ENCODE results near the gene MCF2L. TPM values are rescaled to one million over a fixed set of nuclear protein-coding genes. Genes with fewer than 3 reads are reported as not detected.

The MCF2L gene
- total and polyA plus RNA-seq, 4 donors: 21.0 to 78.7 (median 35.9) TPM

DNA sequence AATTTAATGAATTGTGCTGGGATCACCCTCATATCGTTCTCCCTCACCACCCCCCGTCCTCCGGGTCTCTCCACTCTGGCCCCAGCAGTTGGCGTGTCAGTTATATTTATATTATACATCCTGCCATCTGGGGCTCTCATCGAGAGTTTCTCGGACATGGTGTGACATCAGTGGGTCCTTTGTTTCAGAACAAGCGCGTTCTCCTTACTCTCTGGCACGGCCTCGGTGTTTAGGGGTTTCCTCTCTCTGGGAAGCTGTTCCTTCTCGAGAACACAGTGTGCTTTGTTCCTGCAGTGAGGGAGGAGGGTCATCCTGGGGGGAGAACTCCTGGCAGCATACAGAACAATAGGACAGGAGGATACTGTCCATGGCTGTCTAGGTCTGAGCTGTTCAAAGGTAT is 9.8 kb upstream of the MCF2L start:
- 39 to 72% methylated on average over 11 of the region's 11 CpGs for WGBS, 2 donors
- peaks cover 0 to 17% (median 9%) of the 10 kb centered on the region in 5 donors for H3K4me1 ChIP-seq (ENCODE audit: control insufficient read depth in 5 of 5, insufficient read depth in 5 of 5, low read length in 5 of 5)
- no peak overlapping the region for H3K4me3 ChIP-seq
- ATAC-seq (ENCODE audit: insufficient read depth, low FRiP score): no peak
- H3K36me3 ChIP-seq (ENCODE audit: control insufficient read depth in 4 of 4, insufficient read depth in 4 of 4, low read length in 4 of 4): no peaks in the 10 kb centered on the region
- H3K27ac ChIP-seq (ENCODE audit: low read depth in 1 of 2, low read length in 1 of 2): peak overlapping the region in 1 of 2 donors; percentile 87
- peak; percentile 53 to 78 (median 74) for DNase-seq
- peak overlapping the region in 1 of 2 donors; percentile 25 for H3K9ac ChIP-seq (ENCODE audit: insufficient read depth in 1 of 2, low read length in 2 of 2)
- no peaks in the 10 kb centered on the region for H3K27me3 ChIP-seq (ENCODE audit: control insufficient read depth in 3 of 3, insufficient read depth in 3 of 3, low read length in 2 of 3)
- TF ChIP-seq, protein P1, sequence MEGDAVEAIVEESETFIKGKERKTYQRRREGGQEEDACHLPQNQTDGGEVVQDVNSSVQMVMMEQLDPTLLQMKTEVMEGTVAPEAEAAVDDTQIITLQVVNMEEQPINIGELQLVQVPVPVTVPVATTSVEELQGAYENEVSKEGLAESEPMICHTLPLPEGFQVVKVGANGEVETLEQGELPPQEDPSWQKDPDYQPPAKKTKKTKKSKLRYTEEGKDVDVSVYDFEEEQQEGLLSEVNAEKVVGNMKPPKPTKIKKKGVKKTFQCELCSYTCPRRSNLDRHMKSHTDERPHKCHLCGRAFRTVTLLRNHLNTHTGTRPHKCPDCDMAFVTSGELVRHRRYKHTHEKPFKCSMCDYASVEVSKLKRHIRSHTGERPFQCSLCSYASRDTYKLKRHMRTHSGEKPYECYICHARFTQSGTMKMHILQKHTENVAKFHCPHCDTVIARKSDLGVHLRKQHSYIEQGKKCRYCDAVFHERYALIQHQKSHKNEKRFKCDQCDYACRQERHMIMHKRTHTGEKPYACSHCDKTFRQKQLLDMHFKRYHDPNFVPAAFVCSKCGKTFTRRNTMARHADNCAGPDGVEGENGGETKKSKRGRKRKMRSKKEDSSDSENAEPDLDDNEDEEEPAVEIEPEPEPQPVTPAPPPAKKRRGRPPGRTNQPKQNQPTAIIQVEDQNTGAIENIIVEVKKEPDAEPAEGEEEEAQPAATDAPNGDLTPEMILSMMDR (IDR thresholded peaks at IDR 0.05; ENCODE audit: control extremely low read depth, extremely low read depth): no peak
- peaks cover 0 to 4% (median 0%) of the 10 kb centered on the region in 4 donors for H3K9me3 ChIP-seq (ENCODE audit: control insufficient read depth in 4 of 4, insufficient read depth in 3 of 4, low read length in 3 of 4)

DNA sequence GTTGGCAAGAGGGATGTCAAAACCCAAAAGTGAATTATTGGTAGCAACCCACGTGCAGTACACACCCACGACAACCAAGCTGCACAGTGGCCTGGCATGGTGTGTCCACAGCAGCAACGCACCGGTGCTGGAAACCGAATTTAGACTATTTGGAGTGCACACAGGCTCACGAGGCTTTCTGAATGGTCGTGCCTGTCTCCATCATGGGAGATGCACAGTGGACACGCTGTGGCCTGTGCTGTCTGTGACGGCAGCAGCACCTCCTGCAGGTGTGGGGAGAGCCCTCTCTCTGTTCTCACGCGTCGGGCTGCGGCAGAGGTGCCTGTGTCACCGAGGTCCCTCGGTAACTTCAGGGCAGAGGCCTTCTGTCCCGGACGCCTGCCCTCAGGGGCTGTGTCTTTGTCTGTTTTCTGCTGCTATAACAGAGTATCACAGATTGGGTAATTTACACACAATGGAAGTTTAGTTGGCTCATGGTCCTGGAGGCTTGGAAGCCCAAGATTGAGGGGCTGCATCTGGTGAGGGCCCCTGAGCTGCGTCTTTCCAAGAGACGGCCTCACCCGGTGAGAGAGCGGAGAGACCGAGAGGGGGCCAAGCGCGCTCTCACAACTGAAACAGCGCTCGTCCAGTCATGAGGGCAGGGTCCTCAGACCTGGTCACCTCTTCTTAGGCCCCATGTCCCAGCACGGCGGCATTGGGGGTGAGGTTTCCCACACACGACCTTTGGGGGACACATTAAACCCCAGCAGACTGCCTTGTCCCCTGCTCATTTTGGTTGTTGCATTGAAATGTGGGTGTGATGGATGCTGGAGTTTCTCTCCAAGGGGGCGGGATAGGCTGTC is 9.1 kb upstream of the MCF2L start:
- H3K9ac ChIP-seq (ENCODE audit: insufficient read depth in 1 of 2, low read length in 2 of 2): peak overlapping the region in 1 of 2 donors; percentile 25
- peak overlapping the region; percentile 25 to 87 for H3K27ac ChIP-seq (ENCODE audit: low read depth in 1 of 2, low read length in 1 of 2)
- no peak for ATAC-seq (ENCODE audit: insufficient read depth, low FRiP score)
- peaks cover 0 to 17% (median 9%) of the 10 kb centered on the region in 5 donors for H3K4me1 ChIP-seq (ENCODE audit: control insufficient read depth in 5 of 5, insufficient read depth in 5 of 5, low read length in 5 of 5)
- H3K27me3 ChIP-seq (ENCODE audit: control insufficient read depth in 3 of 3, insufficient read depth in 3 of 3, low read length in 2 of 3): no peaks in the 10 kb centered on the region
- H3K9me3 ChIP-seq (ENCODE audit: control insufficient read depth in 4 of 4, insufficient read depth in 3 of 4, low read length in 3 of 4): peaks cover 0 to 4% (median 0%) of the 10 kb centered on the region in 4 donors
- H3K4me3 ChIP-seq: no peak overlapping the region
- TF ChIP-seq, protein P1 (IDR thresholded peaks at IDR 0.05; ENCODE audit: control extremely low read depth, extremely low read depth): no peak
- no peak for DNase-seq
- H3K36me3 ChIP-seq (ENCODE audit: control insufficient read depth in 4 of 4, insufficient read depth in 4 of 4, low read length in 4 of 4): no peaks in the 10 kb centered on the region
- 88 to 94% methylated on average over 30 of the region's 30 CpGs for WGBS, 2 donors

DNA sequence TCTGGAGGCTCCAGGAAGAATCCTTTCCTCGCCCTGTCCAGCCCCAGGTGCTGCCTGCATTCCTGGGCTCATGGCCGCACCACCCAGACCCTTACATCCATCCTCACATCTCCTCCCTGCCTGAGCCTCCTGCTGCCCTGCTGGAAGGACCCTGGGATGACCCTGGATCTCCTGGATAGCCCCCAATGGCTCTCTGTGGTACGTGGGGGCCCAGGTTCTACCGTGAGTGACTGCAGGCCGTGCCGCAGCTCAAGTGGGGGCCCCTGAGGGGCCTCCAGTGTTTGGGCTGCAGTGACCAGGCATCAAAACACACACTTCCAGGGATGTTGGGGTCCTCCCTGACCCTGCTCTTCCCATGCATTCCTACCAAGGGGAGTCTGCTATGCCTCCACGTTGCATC is 8.3 kb upstream of the MCF2L start:
- TF ChIP-seq, protein P1 (IDR thresholded peaks at IDR 0.05; ENCODE audit: control extremely low read depth, extremely low read depth): no peak
- Histone ChIP-seq H3K27ac (ENCODE audit: low read depth in 1 of 2, low read length in 1 of 2) (peak overlapping the region in 1 of 2 donors; percentile 87), H3K4me3 (no peak overlapping the region), H3K4me1 (ENCODE audit: control insufficient read depth in 5 of 5, insufficient read depth in 5 of 5, low read length in 5 of 5) (peaks cover 0 to 17% (median 9%) of the 10 kb centered on the region in 5 donors), H3K9ac (ENCODE audit: insufficient read depth in 1 of 2, low read length in 2 of 2) (no peak overlapping the region), H3K36me3 (ENCODE audit: control insufficient read depth in 4 of 4, insufficient read depth in 4 of 4, low read length in 4 of 4) (no peaks in the 10 kb centered on the region), H3K27me3 (ENCODE audit: control insufficient read depth in 3 of 3, insufficient read depth in 3 of 3, low read length in 2 of 3) (no peaks in the 10 kb centered on the region), H3K9me3 (ENCODE audit: control insufficient read depth in 4 of 4, insufficient read depth in 3 of 4, low read length in 3 of 4) (peaks cover 0 to 4% (median 0%) of the 10 kb centered on the region in 4 donors)
- 78 to 88% methylated on average over 7 of the region's 7 CpGs for WGBS, 2 donors
- no peak for ATAC-seq (ENCODE audit: insufficient read depth, low FRiP score)
- no peak for DNase-seq

Measured in lung (tissue), 12 donors.